Astrocyte (in vitro differentiated cells and primary cell): ENCODE measurements around the gene HMGN5.

Experiments
- CTCF ChIP-seq: IDR thresholded peaks from 2 replicates; pipeline ENCODE4 v1.5.1; 2011; ENCODE audit warnings: low read depth, mild to moderate bottlenecking, inconsistent platforms, low read length, moderate library complexity; ENCODE audit not compliant: insufficient read depth
- EZH2 ChIP-seq: IDR thresholded peaks from 2 replicates; pipeline ENCODE4 v1.6.1; 2012; ENCODE audit warnings: mild to moderate bottlenecking, low read length, inconsistent platforms; ENCODE audit not compliant: insufficient read depth

- TF ChIP-seq EZH2: no peak
- TF ChIP-seq CTCF: no peak
Observed at GRCh38 chrX:81237516-81237915, 35.8 kb upstream of the HMGN5 start.
